Chondrocyte (in vitro differentiated cells): ENCODE results near the gene PAX2. TPM values are rescaled to one million over a fixed set of nuclear protein-coding genes. Genes with fewer than 3 reads are reported as not detected.

Source experiments
- DNase-seq: peaks from one replicate; pipeline ENCODE4 v3.0.0; 2021; ENCODE audit warnings: mixed read lengths, low spot score
- H3K27ac Mint-ChIP-seq: one replicate; pipeline ENCODE4 v1.8.0; 2021; ENCODE audit warnings: mild to moderate bottlenecking, moderate library complexity, mixed read lengths; ENCODE audit not compliant: unreplicated experiment
- H3K27me3 Mint-ChIP-seq: 2 replicates; pipeline ENCODE4 v1.8.0; 2021; ENCODE audit warnings: low read depth, mixed read lengths
- H3K36me3 Mint-ChIP-seq: 2 replicates; pipeline ENCODE4 v1.8.0; 2021; ENCODE audit warnings: low read depth, mixed read lengths
- H3K4me1 Mint-ChIP-seq: 2 replicates; pipeline ENCODE4 v1.8.0; 2021; ENCODE audit warnings: low read depth, mild to moderate bottlenecking, mixed read lengths
- H3K4me3 Mint-ChIP-seq: one replicate; pipeline ENCODE4 v1.8.0; 2021; ENCODE audit warnings: mild to moderate bottlenecking, moderate library complexity, mixed read lengths; ENCODE audit not compliant: unreplicated experiment
- H3K9me3 Mint-ChIP-seq: 2 replicates; pipeline ENCODE4 v1.8.0; 2021; ENCODE audit warnings: low read depth, mixed read lengths
- CTCF ChIP-seq: fragments of 200-600 bp; sonication (generic); IDR thresholded peaks from 2 replicates; pipeline ENCODE4 v1.5.0; 2021; ENCODE audit warnings: antibody characterized with exemption, mild to moderate bottlenecking, moderate library complexity
- total RNA-seq: library from RNA; stranded (reverse); gene quantifications from 3 replicates; pipeline ENCODE4 v1.2.1, GENCODE V29; 2021

PAX2 gene
- total RNA-seq, 1 donor from 2014 or later, result 0.62 TPM

GRCh38 chr10:100827819-100828737, 82.7 kb downstream of the PAX2 start:
- peak overlapping the region; percentile 65 for H3K4me3 Mint-ChIP-seq
- H3K9me3 Mint-ChIP-seq, result no peaks in the 10 kb centered on the region
- TF ChIP-seq CTCF, result peak; percentile 55
- peaks cover 77% of the 10 kb centered on the region for H3K27me3 Mint-ChIP-seq
- peaks cover 4% of the 10 kb centered on the region for H3K36me3 Mint-ChIP-seq
- no peak for DNase-seq
- peaks cover 22% of the 10 kb centered on the region for H3K4me1 Mint-ChIP-seq
- H3K27ac Mint-ChIP-seq, result no peak overlapping the region

- no peak for TF ChIP-seq CTCF
- peaks cover 22% of the 10 kb centered on the region for H3K4me1 Mint-ChIP-seq
- peaks cover 77% of the 10 kb centered on the region for H3K27me3 Mint-ChIP-seq
- peak overlapping the region; percentile 65 for H3K4me3 Mint-ChIP-seq
- H3K9me3 Mint-ChIP-seq, result no peaks in the 10 kb centered on the region
- H3K36me3 Mint-ChIP-seq, result peaks cover 4% of the 10 kb centered on the region
- H3K27ac Mint-ChIP-seq, result no peak overlapping the region
- DNase-seq, result no peak
These were observed 83.3 kb downstream of the PAX2 start for GRCh38 chr10:100828738-100829096.

GRCh38 chr10:100829097-100829870, 83.9 kb downstream of the PAX2 start:
- Mint-ChIP-seq H3K36me3 (peaks cover 4% of the 10 kb centered on the region), H3K9me3 (no peaks in the 10 kb centered on the region), H3K4me3 (peak overlapping the region; percentile 53), H3K27me3 (peaks cover 75% of the 10 kb centered on the region), H3K27ac (no peak overlapping the region), H3K4me1 (peaks cover 22% of the 10 kb centered on the region)
- TF ChIP-seq CTCF, result peak; percentile 17
- no peak for DNase-seq

- Mint-ChIP-seq H3K27ac (no peak overlapping the region), H3K9me3 (no peaks in the 10 kb centered on the region), H3K27me3 (peaks cover 69% of the 10 kb centered on the region), H3K36me3 (peaks cover 4% of the 10 kb centered on the region), H3K4me1 (peaks cover 22% of the 10 kb centered on the region), H3K4me3 (peak overlapping the region; percentile 38)
- no peak for DNase-seq
- TF ChIP-seq CTCF, result no peak
These were observed 84.7 kb downstream of the PAX2 start for GRCh38 chr10:100829933-100830727.

GRCh38 chr10:100830728-100831111, 85.3 kb downstream of the PAX2 start:
- no peak for DNase-seq
- peaks cover 4% of the 10 kb centered on the region for H3K36me3 Mint-ChIP-seq
- peaks cover 22% of the 10 kb centered on the region for H3K4me1 Mint-ChIP-seq
- H3K27ac Mint-ChIP-seq, result no peak overlapping the region
- no peak for TF ChIP-seq CTCF
- H3K4me3 Mint-ChIP-seq, result no peak overlapping the region
- H3K9me3 Mint-ChIP-seq, result no peaks in the 10 kb centered on the region
- peaks cover 64% of the 10 kb centered on the region for H3K27me3 Mint-ChIP-seq
